Hematopoietic multipotent progenitor cell treated with erythropoietin and hydrocortisone succinate and interleukin-3 and kit ligand, for 15 days (in vitro differentiated cells): ENCODE measurements around the gene GOSR1.
"Not testable (repeated sequence)": the region's sequence is repeated elsewhere in the genome, so short reads cannot be mapped to it uniquely, and the experiment has no call there.

Source experiments
- DNase-seq: peaks from one replicate; pipeline ENCODE4 v3.0.0-alpha.2; 2015; ENCODE audit warnings: low spot score

Gene GOSR1

DNA sequence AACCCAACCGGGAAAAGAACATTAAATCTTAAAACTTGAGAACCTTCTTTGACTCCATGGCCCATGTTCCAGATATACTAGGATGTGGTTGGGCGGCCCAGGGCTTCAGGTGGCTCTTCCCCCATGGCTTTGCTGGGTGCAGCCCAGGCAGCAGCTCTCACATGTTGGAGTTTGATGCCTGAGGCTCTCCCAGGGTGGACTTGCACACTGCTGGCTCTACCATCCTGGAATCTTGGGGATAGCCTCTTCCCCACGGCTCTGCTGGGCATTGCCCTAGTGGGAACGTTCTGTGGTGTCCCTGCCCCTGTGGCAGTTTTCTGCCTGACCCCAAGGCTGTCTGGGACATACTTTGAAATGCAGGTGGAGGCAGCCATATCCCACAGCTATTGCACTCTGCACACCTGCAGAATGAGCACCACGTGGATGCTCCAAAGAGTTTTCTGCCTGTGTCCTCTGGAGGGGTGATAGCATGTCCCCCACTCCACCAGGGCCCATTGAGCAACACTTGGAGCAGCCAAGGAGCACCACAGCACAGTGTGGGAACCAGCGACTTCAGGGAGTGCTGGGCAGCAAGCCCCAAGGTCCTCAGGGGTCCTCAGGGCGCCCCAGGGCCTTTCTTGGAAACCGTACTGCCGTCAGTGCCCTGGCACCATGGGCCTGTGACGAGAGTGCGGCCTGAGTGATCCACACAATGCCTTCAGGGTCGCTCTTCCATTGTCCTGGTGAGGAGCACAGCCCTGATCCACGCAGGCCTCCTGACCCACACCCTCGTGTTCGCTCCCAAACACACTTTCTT is 70.8 kb downstream of the GOSR1 start:
- DNase-seq = no peak

DNA sequence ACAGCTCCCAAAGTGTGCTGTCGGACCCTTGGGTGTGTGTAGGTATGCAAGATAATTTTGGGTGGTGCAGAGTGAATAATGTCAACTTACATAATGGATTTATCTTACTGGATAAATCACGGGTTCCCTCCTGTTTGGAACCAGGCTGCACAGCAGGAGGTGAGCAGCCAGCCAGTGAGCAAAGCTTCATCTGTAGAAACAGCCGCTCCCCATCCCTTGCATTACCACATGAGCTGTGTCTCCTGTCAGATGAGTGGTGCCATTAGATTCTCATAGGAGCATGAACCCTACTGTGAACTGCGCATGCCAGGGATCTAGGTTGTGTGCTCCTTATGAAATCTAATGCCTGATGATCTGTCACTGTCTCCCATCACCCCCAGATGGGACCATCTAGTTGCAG is 72.0 kb downstream of the GOSR1 start:
- DNase-seq = not testable (repeated sequence)

GRCh38 chr17:30549864-30550511 is 72.8 kb downstream of the GOSR1 start:
- DNase-seq = no peak

- DNase-seq = no peak
These were observed 73.5 kb downstream of the GOSR1 start for GRCh38 chr17:30550512-30551273.

GRCh38 chr17:30551274-30551995 is 74.2 kb downstream of the GOSR1 start:
- DNase-seq = not testable (repeated sequence)

DNA sequence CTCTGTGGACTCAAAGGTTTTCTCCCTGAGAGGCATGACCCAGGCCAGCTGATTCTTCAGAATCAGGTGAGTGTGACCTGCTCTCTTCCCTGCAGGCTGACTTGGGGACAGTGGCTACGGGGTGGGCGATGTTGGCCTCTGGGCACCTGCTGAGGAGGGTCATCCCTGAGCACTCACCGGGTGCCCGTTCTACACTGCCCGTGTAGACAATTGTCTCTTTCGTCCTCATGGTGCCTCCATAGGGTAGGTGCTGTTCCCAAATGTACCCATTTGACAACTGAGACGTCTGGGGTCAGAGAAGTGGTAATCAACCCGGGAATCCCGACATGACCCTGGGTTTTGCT is 74.8 kb downstream of the GOSR1 start:
- no peak for DNase-seq

DNA sequence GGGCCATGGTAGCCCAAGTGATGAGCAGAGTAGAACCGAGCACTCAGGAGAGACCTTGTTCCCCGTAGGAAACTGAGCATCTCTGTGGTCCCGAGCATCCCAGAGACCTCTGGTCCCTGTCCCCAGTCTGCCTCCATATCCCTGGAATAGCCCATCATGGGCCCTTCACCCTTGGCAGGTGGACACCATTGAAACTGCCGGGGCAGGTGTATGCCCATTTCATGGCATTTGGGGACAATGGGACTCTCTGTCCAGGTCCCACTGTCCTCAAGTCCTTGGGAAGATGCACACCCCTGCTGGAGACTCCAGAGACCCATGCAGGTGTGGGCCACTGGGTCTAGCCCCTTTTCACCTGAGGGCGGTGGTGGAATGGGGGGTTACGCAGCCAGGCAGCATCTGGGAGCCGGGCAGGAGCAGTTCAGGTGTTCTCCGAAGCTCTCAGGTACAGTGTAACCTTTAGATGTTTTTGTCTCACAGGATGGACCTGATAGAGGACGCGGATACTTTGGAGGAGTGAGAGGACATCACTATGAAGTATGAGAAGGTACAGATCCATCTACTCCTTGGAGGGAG is 75.9 kb downstream of the GOSR1 start:
- no peak for DNase-seq

- not testable (repeated sequence) for DNase-seq
These were observed 76.7 kb downstream of the GOSR1 start for GRCh38 chr17:30553823-30554440.

GRCh38 chr17:30554839-30555751 is 77.9 kb downstream of the GOSR1 start:
- DNase-seq = no peak

DNA sequence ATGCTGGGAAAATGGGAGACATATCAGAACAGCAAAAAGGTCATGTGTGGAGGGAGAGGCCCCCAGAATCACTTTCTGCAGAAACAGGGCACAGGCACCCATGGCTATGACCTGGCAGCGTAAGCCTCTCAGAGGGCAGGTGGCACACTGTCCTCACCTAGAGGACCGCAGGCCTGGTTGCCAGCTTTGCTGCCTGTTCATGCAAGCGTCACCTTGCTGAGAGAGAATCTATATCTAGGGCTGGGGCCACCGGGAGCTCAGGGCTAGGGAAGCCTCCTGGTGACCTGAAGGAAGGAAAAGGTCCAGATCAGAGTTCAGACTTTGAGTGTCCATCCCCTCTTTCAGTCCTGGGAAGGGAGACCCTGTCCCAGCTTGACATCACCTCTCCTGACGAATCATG is 78.7 kb downstream of the GOSR1 start:
- no peak for DNase-seq

DNA sequence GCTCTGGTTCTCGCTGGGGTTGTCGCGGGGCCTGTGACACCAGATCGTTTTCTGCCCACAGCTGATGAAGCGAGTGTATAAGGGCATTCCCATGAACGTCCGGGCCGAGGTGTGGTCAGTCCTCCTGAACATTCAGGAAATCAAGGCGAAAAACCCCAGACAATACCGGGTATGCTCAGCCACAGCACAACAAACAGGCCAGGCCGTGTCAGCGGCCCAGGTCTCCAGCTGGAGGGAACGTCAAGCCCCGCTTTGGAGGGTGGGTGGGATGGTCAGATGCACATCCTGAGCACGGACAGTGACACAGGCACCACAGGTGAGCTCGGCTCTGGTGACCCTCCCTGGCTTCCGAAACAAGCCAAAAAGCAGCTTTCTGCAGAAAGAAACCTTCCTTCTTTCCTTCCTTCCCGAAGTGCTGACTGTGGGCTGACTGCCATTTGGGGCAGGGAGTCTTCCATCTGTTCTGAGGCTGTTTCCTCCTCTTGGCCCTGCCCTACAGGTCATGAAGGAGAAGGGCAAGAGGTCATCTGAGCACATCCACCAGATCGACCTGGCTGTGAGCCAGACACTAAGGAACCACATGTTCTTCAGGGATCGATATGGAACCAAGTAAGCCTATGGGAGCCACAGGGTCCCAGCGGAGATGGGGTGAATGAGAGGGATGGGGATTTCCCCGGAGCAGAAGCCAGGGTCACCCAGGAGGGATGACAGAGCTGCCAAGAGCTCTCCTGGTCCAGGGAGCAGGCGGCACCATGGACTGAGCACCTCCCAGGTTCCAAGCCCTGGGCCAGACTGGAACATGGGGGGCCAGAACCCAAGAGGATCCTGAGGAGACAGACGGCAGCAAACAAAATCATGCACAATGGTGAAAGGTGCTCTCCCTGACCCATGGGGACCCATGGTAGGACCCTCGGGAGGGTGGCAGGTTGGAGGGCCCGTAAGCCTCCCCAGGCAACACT is 79.4 kb downstream of the GOSR1 start:
- DNase-seq = no peak

GRCh38 chr17:30557916-30558685 is 80.9 kb downstream of the GOSR1 start:
- DNase-seq = no peak

- DNase-seq = no peak
These were observed 81.7 kb downstream of the GOSR1 start for GRCh38 chr17:30558686-30559545.

- no peak for DNase-seq
These were observed 82.4 kb downstream of the GOSR1 start for GRCh38 chr17:30559656-30560055.

- not testable (repeated sequence) for DNase-seq
These were observed 83.2 kb downstream of the GOSR1 start for GRCh38 chr17:30560117-30561026.

DNA sequence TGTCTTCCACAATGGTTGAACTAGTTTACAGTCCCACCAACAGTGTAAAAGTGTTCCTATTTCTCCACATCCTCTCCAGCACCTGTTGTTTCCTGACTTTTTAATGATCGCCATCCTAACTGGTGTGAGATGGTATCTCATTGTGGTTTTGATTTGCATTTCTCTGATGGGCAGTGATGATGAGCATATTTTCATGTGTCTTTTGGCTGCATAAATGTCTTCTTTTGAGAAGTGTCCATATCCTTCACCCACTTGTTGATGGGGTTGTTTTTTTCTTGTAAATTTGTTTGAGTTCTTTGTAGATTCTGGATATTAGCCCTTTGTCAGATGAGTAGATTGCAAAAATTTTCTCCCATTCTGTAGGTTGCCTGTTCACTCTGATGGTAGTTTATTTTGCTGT is 84.6 kb downstream of the GOSR1 start:
- DNase-seq = not testable (repeated sequence)
